Progenitor cell of endocrine pancreas (in vitro differentiated cells): ENCODE results near the gene NFU1. TPM values are rescaled to one million over a fixed set of nuclear protein-coding genes. Genes with fewer than 3 reads are reported as not detected.
A peak's percentile ranks its signal among the peaks of the same experiment; 100 is the strongest.

Source experiments
- DNase-seq: peaks from one replicate; pipeline ENCODE4 v3.0.0; 2021; ENCODE audit warnings: low spot score; ENCODE audit not compliant: unreplicated experiment
- H3K27ac Mint-ChIP-seq: 2 replicates; pipeline ENCODE4 v1.8.0; 2021; ENCODE audit warnings: mild to moderate bottlenecking, moderate library complexity, mixed read lengths
- H3K27me3 Mint-ChIP-seq: 2 replicates; pipeline ENCODE4 v1.8.0; 2021; ENCODE audit warnings: mixed read lengths
- H3K36me3 Mint-ChIP-seq: 2 replicates; pipeline ENCODE4 v1.8.0; 2022; ENCODE audit warnings: mixed read lengths; ENCODE audit not compliant: insufficient read depth
- H3K4me1 Mint-ChIP-seq: 2 replicates; pipeline ENCODE4 v1.8.0; 2021; ENCODE audit warnings: low read depth, mixed read lengths
- H3K4me3 Mint-ChIP-seq: 2 replicates; pipeline ENCODE4 v1.8.0; 2021; ENCODE audit warnings: low read depth, mild to moderate bottlenecking, moderate library complexity, mixed read lengths
- H3K9me3 Mint-ChIP-seq: 2 replicates; pipeline ENCODE4 v1.8.0; 2021; ENCODE audit warnings: low read depth, mixed read lengths
- CTCF ChIP-seq: fragments of 200-600 bp; sonication (generic); IDR thresholded peaks from one replicate; pipeline ENCODE4 v1.5.0; 2021; ENCODE audit warnings: antibody characterized with exemption, mild to moderate bottlenecking; ENCODE audit not compliant: unreplicated experiment
- total RNA-seq: library from RNA; stranded (reverse); gene quantifications from 2 replicates; pipeline ENCODE4 v1.2.1, GENCODE V29; 2021

NFU1 gene
- total RNA-seq, 1 donor from 2014 or later, result 44.1 TPM

GRCh38 chr2:69459936-69460335 is 22.7 kb upstream of the NFU1 start:
- Mint-ChIP-seq H3K4me1 (no peaks in the 10 kb centered on the region), H3K9me3 (no peaks in the 10 kb centered on the region), H3K27ac (peak overlapping the region; percentile 67), H3K27me3 (peaks cover 11% of the 10 kb centered on the region), H3K36me3 (peaks cover 5% of the 10 kb centered on the region), H3K4me3 (no peak overlapping the region)
- DNase-seq, result no peak
- no peak for TF ChIP-seq CTCF

GRCh38 chr2:69456950-69457445 is 19.8 kb upstream of the NFU1 start:
- no peak for DNase-seq
- H3K27ac Mint-ChIP-seq, result no peak overlapping the region
- peaks cover 26% of the 10 kb centered on the region for H3K27me3 Mint-ChIP-seq
- TF ChIP-seq CTCF, result no peak
- no peaks in the 10 kb centered on the region for H3K36me3 Mint-ChIP-seq
- H3K4me1 Mint-ChIP-seq, result peaks cover 12% of the 10 kb centered on the region
- H3K9me3 Mint-ChIP-seq, result no peaks in the 10 kb centered on the region
- no peak overlapping the region for H3K4me3 Mint-ChIP-seq

- H3K4me3 Mint-ChIP-seq, result no peak overlapping the region
- no peak overlapping the region for H3K27ac Mint-ChIP-seq
- peaks cover 27% of the 10 kb centered on the region for H3K27me3 Mint-ChIP-seq
- DNase-seq, result no peak
- TF ChIP-seq CTCF, result no peak
- peaks cover 14% of the 10 kb centered on the region for H3K4me1 Mint-ChIP-seq
- H3K9me3 Mint-ChIP-seq, result no peaks in the 10 kb centered on the region
- no peaks in the 10 kb centered on the region for H3K36me3 Mint-ChIP-seq
These were observed 18.9 kb upstream of the NFU1 start for GRCh38 chr2:69456154-69456553.

GRCh38 chr2:69454976-69455375 is 17.7 kb upstream of the NFU1 start:
- Mint-ChIP-seq H3K36me3 (no peaks in the 10 kb centered on the region), H3K4me3 (no peak overlapping the region), H3K27ac (no peak overlapping the region), H3K4me1 (peaks cover 23% of the 10 kb centered on the region), H3K9me3 (no peaks in the 10 kb centered on the region), H3K27me3 (peaks cover 37% of the 10 kb centered on the region)
- no peak for TF ChIP-seq CTCF
- DNase-seq, result no peak

- no peak for TF ChIP-seq CTCF
- H3K27ac Mint-ChIP-seq, result no peak overlapping the region
- peaks cover 40% of the 10 kb centered on the region for H3K27me3 Mint-ChIP-seq
- H3K9me3 Mint-ChIP-seq, result no peaks in the 10 kb centered on the region
- peaks cover 23% of the 10 kb centered on the region for H3K4me1 Mint-ChIP-seq
- H3K4me3 Mint-ChIP-seq, result no peak overlapping the region
- DNase-seq, result no peak
- no peaks in the 10 kb centered on the region for H3K36me3 Mint-ChIP-seq
These were observed 16.4 kb upstream of the NFU1 start for GRCh38 chr2:69453475-69454129.
